A549 (cell line): ENCODE data around the gene DDAH2. TPM values are rescaled to one million over a fixed set of nuclear protein-coding genes. Genes with fewer than 3 reads are reported as not detected.

Experiments
- ATOH8 ChIP-seq: fragments of 250-450 bp; sonication (Bioruptor Pico); IDR thresholded peaks from 2 replicates; pipeline ENCODE4 v1.5.0; 2020; ENCODE audit warnings: low read depth, mild to moderate bottlenecking, moderate library complexity
- BCL3 ChIP-seq: fragments of >200 bp; sonication (Bioruptor Twin); formaldehyde crosslinking; IDR thresholded peaks from 3 replicates; pipeline ENCODE4 v1.6.1; 2016
- BHLHE40 ChIP-seq: IDR thresholded peaks from 2 replicates; pipeline ENCODE4 v1.6.1; 2012; ENCODE audit warnings: low read depth, low read length, inconsistent platforms
- CBX2 ChIP-seq: fragments of 200-600 bp; sonication (generic); IDR thresholded peaks from 2 replicates; pipeline ENCODE4 v1.6.1; 2016; ENCODE audit warnings: low read depth, mild to moderate bottlenecking, borderline replicate concordance
- EHF ChIP-seq: fragments of 250-450 bp; sonication (Bioruptor Pico); IDR thresholded peaks from 2 replicates; pipeline ENCODE4 v1.5.0; 2020; ENCODE audit warnings: mild to moderate bottlenecking
- ELK1 ChIP-seq: fragments of 150-350 bp; IDR thresholded peaks from 2 replicates; pipeline ENCODE4 v1.6.1; 2014; ENCODE audit warnings: low read depth, mild to moderate bottlenecking, low read length
- FOSB ChIP-seq: fragments of 250-450 bp; sonication (Bioruptor Pico); IDR thresholded peaks from 2 replicates; pipeline ENCODE4 v1.5.0; 2020; ENCODE audit warnings: mild to moderate bottlenecking, moderate library complexity
- FOSL2 ChIP-seq, 2 experiments: fragments of 450-650 bp in 1 of 2; fragments of >200 bp in 1 of 2; sonication (Bioruptor Twin) in 1 of 2; formaldehyde crosslinking; IDR thresholded peaks; 2 replicates each; pipeline versions ENCODE4 v1.5.0 to v1.6.1; 2016 to 2020; ENCODE audit warnings: mild to moderate bottlenecking in 1 of 2, moderate library complexity in 1 of 2
- FOXS1 ChIP-seq: fragments of 250-450 bp; sonication (Bioruptor Pico); IDR thresholded peaks from 2 replicates; pipeline ENCODE4 v1.5.0; 2020; ENCODE audit warnings: mild to moderate bottlenecking, moderate library complexity
- HMGXB4 ChIP-seq: fragments of 250-450 bp; sonication (Bioruptor Pico); IDR thresholded peaks from 2 replicates; pipeline ENCODE4 v1.5.0; 2021; ENCODE audit warnings: mild to moderate bottlenecking, moderate library complexity, borderline replicate concordance
- HOXB13 ChIP-seq: fragments of 250-450 bp; sonication (Bioruptor Pico); IDR thresholded peaks from 2 replicates; pipeline ENCODE4 v1.5.0; 2020; ENCODE audit warnings: low read depth, mild to moderate bottlenecking, moderate library complexity
- HOXB5 ChIP-seq: fragments of 250-450 bp; sonication (Bioruptor Pico); IDR thresholded peaks from 2 replicates; pipeline ENCODE4 v1.5.0; 2020; ENCODE audit warnings: mild to moderate bottlenecking, moderate library complexity
- JUN ChIP-seq, 2 experiments: fragments of >200 bp; sonication (Bioruptor Twin); formaldehyde crosslinking; IDR thresholded peaks; 2 replicates in 1 of 2; 3 replicates in 1 of 2; pipeline ENCODE4 v1.6.1; 2016 to 2017
- KDM5A ChIP-seq: fragments of 200-600 bp; sonication (generic); IDR thresholded peaks from 2 replicates; pipeline ENCODE4 v1.6.1; 2016; ENCODE audit warnings: antibody characterized with exemption, mild to moderate bottlenecking
- MAFK ChIP-seq: fragments of 450-650 bp; IDR thresholded peaks from 2 replicates; pipeline ENCODE4 v1.6.1; 2014; ENCODE audit not compliant: partially characterized antibody
- MAZ ChIP-seq: fragments of 150-350 bp; IDR thresholded peaks from 2 replicates; pipeline ENCODE4 v1.6.1; 2014; ENCODE audit warnings: antibody characterized with exemption, low read depth, low read length, borderline replicate concordance
- NFE2L2 ChIP-seq: fragments of 150-350 bp; conservative IDR thresholded peaks from 2 replicates; pipeline ENCODE4 v1.6.1; 2014; ENCODE audit warnings: low read length
- NR3C1 ChIP-seq: fragments of >200 bp; sonication (Bioruptor Twin); formaldehyde crosslinking; IDR thresholded peaks from 3 replicates; pipeline ENCODE4 v1.6.1; 2017
- PBX3 ChIP-seq: IDR thresholded peaks from 2 replicates; pipeline ENCODE4 v1.6.1; 2012
- POLR2AphosphoS2 ChIP-seq: conservative IDR thresholded peaks from 2 replicates; pipeline ENCODE4 v1.6.1; 2012; ENCODE audit warnings: low read length, improper control_type of control experiment, inconsistent platforms
- RAD21 ChIP-seq, 2 experiments: fragments of >200 bp in 1 of 2; sonication (Bioruptor Twin) in 1 of 2; formaldehyde crosslinking in 1 of 2; IDR thresholded peaks in 1 of 2; conservative IDR thresholded peaks in 1 of 2; 2 replicates in 1 of 2; 3 replicates in 1 of 2; pipeline ENCODE4 v1.6.1; 2012 to 2018; ENCODE audit warnings: inconsistent platforms in 1 of 2
- REST ChIP-seq: fragments of 200-600 bp; sonication (generic); IDR thresholded peaks from 2 replicates; pipeline ENCODE4 v1.6.1; 2016; ENCODE audit warnings: antibody characterized with exemption, mild to moderate bottlenecking, moderate library complexity
- RNF2 ChIP-seq: fragments of 200-600 bp; sonication (generic); IDR thresholded peaks from 2 replicates; pipeline ENCODE4 v1.6.1; 2016; ENCODE audit warnings: low read depth, mild to moderate bottlenecking, antibody characterized with exemption, moderate library complexity, borderline replicate concordance
- SMC3 ChIP-seq: fragments of >200 bp; sonication (Bioruptor Twin); formaldehyde crosslinking; IDR thresholded peaks from 3 replicates; pipeline ENCODE4 v1.6.1; 2018; ENCODE audit warnings: inconsistent platforms
- SREBF2 ChIP-seq: fragments of 450-650 bp; IDR thresholded peaks from 2 replicates; pipeline ENCODE4 v1.6.1; 2014; ENCODE audit warnings: mild to moderate bottlenecking, moderate library complexity
- TFCP2L1 ChIP-seq: fragments of 250-450 bp; sonication (Bioruptor Pico); IDR thresholded peaks from 2 replicates; pipeline ENCODE4 v1.5.0; 2021; ENCODE audit warnings: mild to moderate bottlenecking
- TP53 ChIP-seq: fragments of 250-450 bp; sonication (Bioruptor Pico); IDR thresholded peaks from 2 replicates; pipeline ENCODE4 v1.5.0; 2021; ENCODE audit warnings: mild to moderate bottlenecking, moderate library complexity
- ZC3H11A ChIP-seq: fragments of 450-650 bp; IDR thresholded peaks from 2 replicates; pipeline ENCODE4 v1.6.1; 2014; ENCODE audit warnings: antibody characterized with exemption, mild to moderate bottlenecking
- ZFP36 ChIP-seq: fragments of 450-650 bp; IDR thresholded peaks from 2 replicates; pipeline ENCODE4 v1.6.1; 2014; ENCODE audit warnings: borderline replicate concordance; ENCODE audit not compliant: partially characterized antibody
- ZNF302 ChIP-seq: fragments of 250-450 bp; sonication (Bioruptor Pico); IDR thresholded peaks from 2 replicates; pipeline ENCODE4 v1.9.0; 2021; ENCODE audit warnings: inconsistent platforms, mild to moderate bottlenecking, moderate library complexity
- ZSCAN20 ChIP-seq: fragments of 250-450 bp; sonication (Bioruptor Pico); IDR thresholded peaks from 2 replicates; pipeline ENCODE4 v1.8.0; 2022; ENCODE audit warnings: mild to moderate bottlenecking, moderate library complexity
- polyA plus RNA-seq, 4 experiments: library from polyadenylated mRNA; depleted of rRNA in 3 of 4; stranded (reverse); fragments of >200 nt; fragmentation: RNase III in 1 of 4; extraction: RNeasy Plus Mini Kit Qiagen cat#74134 plus additional on column Dnase treatment in 1 of 4; gene quantifications; 2 replicates in 3 of 4; 3 replicates in 1 of 4; pipeline ENCODE4 v1.2.3, GENCODE V29; 2011 to 2017

DDAH2 gene
- polyA plus RNA-seq, 2 of the 4 experiments (the other 2 are of a cell fraction): 19.3 to 54.5 TPM

GRCh38 chr6:31729979-31730630 lies 1.0 kb upstream of the DDAH2 start (continued):
- TF ChIP-seq REST (peak; percentile 30; the same call in 1 of the 2 replicates), ZNF302 (CRISPR knock-in tag) (no peak), SMC3 (no peak), PBX3 (peak; percentile 90), RNF2 (no peak), EHF (CRISPR knock-in tag) (no peak), MAFK (no peak), CBX2 (no peak), KDM5A (no peak), ZSCAN20 (CRISPR knock-in tag) (no peak), ATOH8 (no peak), TP53 (CRISPR knock-in tag) (no peak), MAZ (no peak), SREBF2 (no peak), BHLHE40 (no peak), RAD21 (conservative IDR thresholded peaks at IDR 0.05 in 1 of 2, IDR thresholded peaks at IDR 0.05 in 1 of 2) (no peak), TFCP2L1 (CRISPR knock-in tag) (peak; percentile 48; the same call in 1 of the 2 replicates), NR3C1 (no peak), FOSB (CRISPR knock-in tag) (peak; percentile 86), HOXB5 (no peak), BCL3 (peak; percentile 44; the same call in 1 of the 3 replicates), JUN (IDR thresholded peaks at IDR 0.05) (peak; percentile 23 to 73; a peak in 3 of 5 replicates), POLR2AphosphoS2 (no peak), FOXS1 (CRISPR knock-in tag) (no peak), FOSL2 (IDR thresholded peaks at IDR 0.05) (no peak), FOSL2 (CRISPR knock-in tag; IDR thresholded peaks at IDR 0.05) (no peak), ZC3H11A (no peak), ELK1 (no peak), NFE2L2 (no peak), ZFP36 (no peak), HMGXB4 (CRISPR knock-in tag) (0 out of 2 replicates have a peak, but pooled peaks have one; percentile 35), HOXB13 (no peak)
